HepG2 (cell line): ENCODE results near the gene GZF1. TPM values are rescaled to one million over a fixed set of nuclear protein-coding genes. Genes with fewer than 3 reads are reported as not detected.

Experiments
- ATF1 ChIP-seq: IDR thresholded peaks from 2 replicates; pipeline ENCODE4 v1.6.1; 2016; ENCODE audit warnings: mild to moderate bottlenecking, control low read depth
- GLMP ChIP-seq: sonication (generic); formaldehyde crosslinking; IDR thresholded peaks from 2 replicates; pipeline ENCODE4 v1.9.0; 2021; ENCODE audit warnings: missing genetic modification reagents, mild to moderate bottlenecking, borderline replicate concordance
- RORA ChIP-seq: sonication (generic); formaldehyde crosslinking; IDR thresholded peaks from 2 replicates; pipeline ENCODE4 v1.5.0; 2020; ENCODE audit warnings: mild to moderate bottlenecking, missing genetic modification reagents, moderate library complexity
- TCF12 ChIP-seq, 2 experiments: fragments of 450-650 bp in 1 of 2; sonication (generic) in 1 of 2; formaldehyde crosslinking in 1 of 2; IDR thresholded peaks; 2 replicates each; pipeline versions ENCODE4 v1.6.1 to v1.8.0; 2017 to 2022; ENCODE audit warnings: antibody characterized with exemption in 1 of 2, mild to moderate bottlenecking in 1 of 2, missing genetic modification reagents in 1 of 2, moderate library complexity in 1 of 2
- TOE1 ChIP-seq: sonication (generic); formaldehyde crosslinking; IDR thresholded peaks from 2 replicates; pipeline ENCODE4 v1.4.0; 2020; ENCODE audit warnings: mild to moderate bottlenecking, missing genetic modification reagents
- ZFP36L2 ChIP-seq: sonication (generic); formaldehyde crosslinking; IDR thresholded peaks from 2 replicates; pipeline ENCODE4 v1.4.0; 2020; ENCODE audit warnings: missing genetic modification reagents
- ZFY ChIP-seq: sonication (generic); formaldehyde crosslinking; IDR thresholded peaks from 2 replicates; pipeline ENCODE4 v1.4.0; 2020; ENCODE audit warnings: missing genetic modification reagents
- ZNF614 ChIP-seq: IDR thresholded peaks from 2 replicates; pipeline ENCODE4 v1.6.1; 2018; ENCODE audit warnings: missing biosample characterization, missing genetic modification reagents, inconsistent platforms, borderline replicate concordance
- polyA plus RNA-seq, 8 experiments: library from polyadenylated mRNA; depleted of rRNA in 3 of 8; stranded (reverse) in 7 of 8; unstranded in 1 of 8; fragments of >200 nt; fragmentation: Illumina TruSeq in 4 of 8; extraction: Trizol in 4 of 8; gene quantifications; 2 replicates each; pipeline versions ENCODE4 v1.2.1 to v1.2.3, GENCODE V29; 2011 to 2016; ENCODE audit warnings: low read depth in 4 of 8, missing spikeins in 1 of 8, mixed read lengths in 1 of 8; ENCODE audit not compliant: insufficient read depth in 1 of 8
- total RNA-seq, 5 experiments: library from RNA; depleted of rRNA; stranded (reverse); fragments of >200 nt; fragmentation: Illumina TruSeq; extraction: Trizol; gene quantifications; 2 replicates each; pipeline ENCODE4 v1.2.3, GENCODE V29; 2016; ENCODE audit warnings: low read depth in 1 of 5
- TF ChIP-seq, protein P1 (sequence below), 2 experiments: fragments of 450-650 bp in 1 of 2; sonication (generic) in 1 of 2; formaldehyde crosslinking in 1 of 2; IDR thresholded peaks; 2 replicates each; pipeline versions ENCODE4 v1.6.1 to v1.8.0; 2016 to 2022; ENCODE audit warnings: antibody characterized with exemption in 1 of 2, mild to moderate bottlenecking in 1 of 2, missing genetic modification reagents in 1 of 2
- TF ChIP-seq, protein P2 (sequence below): fragments of 450-650 bp; IDR thresholded peaks from 2 replicates; pipeline ENCODE4 v1.6.1; 2016
- TF ChIP-seq, protein P3 (sequence below): IDR thresholded peaks from 2 replicates; pipeline ENCODE4 v1.6.1; 2016; ENCODE audit warnings: missing compliant biosample characterization, missing genetic modification reagents, borderline replicate concordance
- TF ChIP-seq, protein P4 (sequence below): sonication (generic); formaldehyde crosslinking; IDR thresholded peaks from 2 replicates; pipeline ENCODE4 v1.4.0; 2020; ENCODE audit warnings: mild to moderate bottlenecking, missing genetic modification reagents

Gene GZF1
- total and polyA plus RNA-seq, 2 of the 13 experiments (the other 11 are each of a cell fraction or from before 2014, with no cell fraction given) = 16.9 to 26.0 TPM

DNA sequence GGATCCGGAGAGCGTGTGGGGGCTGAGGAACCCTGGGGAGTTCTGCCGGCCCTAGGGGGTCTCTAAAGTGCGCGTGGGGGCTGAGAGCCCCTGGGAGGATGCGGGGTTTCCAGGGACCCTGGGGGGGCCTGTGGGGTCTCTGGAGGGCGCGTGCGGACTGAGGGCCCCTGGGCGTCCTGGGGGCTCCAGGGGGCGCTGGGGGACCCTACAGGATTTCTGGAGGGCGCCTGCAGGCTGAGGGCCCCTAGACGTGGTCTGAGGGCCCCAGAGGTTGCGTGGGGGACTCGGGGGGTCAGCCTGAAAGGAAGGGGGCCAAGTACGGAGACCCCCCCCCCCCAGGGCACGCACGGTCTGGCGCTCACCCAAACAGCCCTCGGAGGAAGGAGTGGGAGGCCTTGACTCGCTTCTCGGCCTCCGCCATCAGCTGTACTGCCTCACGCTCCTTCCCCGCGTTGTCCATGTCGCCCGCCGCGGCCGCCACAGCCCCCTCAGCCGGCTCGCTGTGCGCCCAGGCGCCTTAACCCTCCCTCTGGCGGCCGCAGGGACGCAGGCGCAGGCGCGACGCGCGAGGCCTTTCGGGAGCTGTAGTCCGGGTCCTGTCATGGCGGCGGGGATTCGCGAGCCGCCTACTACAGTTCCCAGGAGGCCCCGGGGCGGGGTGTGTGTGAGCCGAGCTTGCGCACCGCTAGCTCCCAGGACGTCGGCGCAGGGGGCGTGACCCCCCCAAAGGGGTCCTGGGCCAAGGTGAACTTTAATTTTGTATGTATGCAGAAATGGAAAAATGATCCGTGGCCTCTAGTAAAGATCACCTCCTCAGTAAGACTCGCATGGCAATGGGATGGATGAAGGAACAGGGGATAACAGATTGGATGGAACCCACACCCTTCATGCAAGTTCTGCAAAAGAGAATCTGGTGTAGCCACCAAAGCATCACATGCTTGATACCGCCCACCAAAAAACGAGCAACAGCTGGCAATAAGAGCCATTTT lies 59.3 kb downstream of the GZF1 start, which contains the start of gene NAPB (continued):
- TF ChIP-seq TCF12 (IDR thresholded peaks at IDR 0.05) = no peak
- TF ChIP-seq TCF12 (CRISPR knock-in tag; IDR thresholded peaks at IDR 0.05) = peak; percentile 79; the same call in 1 of the 2 replicates
- peak; percentile 64 for TF ChIP-seq ATF1 (CRISPR knock-in tag)
- no peak for TF ChIP-seq RORA (CRISPR knock-in tag)
- TF ChIP-seq, protein P1, sequence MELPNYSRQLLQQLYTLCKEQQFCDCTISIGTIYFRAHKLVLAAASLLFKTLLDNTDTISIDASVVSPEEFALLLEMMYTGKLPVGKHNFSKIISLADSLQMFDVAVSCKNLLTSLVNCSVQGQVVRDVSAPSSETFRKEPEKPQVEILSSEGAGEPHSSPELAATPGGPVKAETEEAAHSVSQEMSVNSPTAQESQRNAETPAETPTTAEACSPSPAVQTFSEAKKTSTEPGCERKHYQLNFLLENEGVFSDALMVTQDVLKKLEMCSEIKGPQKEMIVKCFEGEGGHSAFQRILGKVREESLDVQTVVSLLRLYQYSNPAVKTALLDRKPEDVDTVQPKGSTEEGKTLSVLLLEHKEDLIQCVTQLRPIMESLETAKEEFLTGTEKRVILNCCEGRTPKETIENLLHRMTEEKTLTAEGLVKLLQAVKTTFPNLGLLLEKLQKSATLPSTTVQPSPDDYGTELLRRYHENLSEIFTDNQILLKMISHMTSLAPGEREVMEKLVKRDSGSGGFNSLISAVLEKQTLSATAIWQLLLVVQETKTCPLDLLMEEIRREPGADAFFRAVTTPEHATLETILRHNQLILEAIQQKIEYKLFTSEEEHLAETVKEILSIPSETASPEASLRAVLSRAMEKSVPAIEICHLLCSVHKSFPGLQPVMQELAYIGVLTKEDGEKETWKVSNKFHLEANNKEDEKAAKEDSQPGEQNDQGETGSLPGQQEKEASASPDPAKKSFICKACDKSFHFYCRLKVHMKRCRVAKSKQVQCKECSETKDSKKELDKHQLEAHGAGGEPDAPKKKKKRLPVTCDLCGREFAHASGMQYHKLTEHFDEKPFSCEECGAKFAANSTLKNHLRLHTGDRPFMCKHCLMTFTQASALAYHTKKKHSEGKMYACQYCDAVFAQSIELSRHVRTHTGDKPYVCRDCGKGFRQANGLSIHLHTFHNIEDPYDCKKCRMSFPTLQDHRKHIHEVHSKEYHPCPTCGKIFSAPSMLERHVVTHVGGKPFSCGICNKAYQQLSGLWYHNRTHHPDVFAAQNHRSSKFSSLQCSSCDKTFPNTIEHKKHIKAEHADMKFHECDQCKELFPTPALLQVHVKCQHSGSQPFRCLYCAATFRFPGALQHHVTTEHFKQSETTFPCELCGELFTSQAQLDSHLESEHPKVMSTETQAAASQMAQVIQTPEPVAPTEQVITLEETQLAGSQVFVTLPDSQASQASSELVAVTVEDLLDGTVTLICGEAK (IDR thresholded peaks at IDR 0.05) = no peak
- TF ChIP-seq, protein P1 (CRISPR knock-in tag; IDR thresholded peaks at IDR 0.05) = peak; percentile 52; the same call in 1 of the 2 replicates
- TF ChIP-seq ZNF614 (CRISPR knock-in tag) = peak; percentile 82; the same call in 1 of the 2 replicates
- TF ChIP-seq, protein P2, sequence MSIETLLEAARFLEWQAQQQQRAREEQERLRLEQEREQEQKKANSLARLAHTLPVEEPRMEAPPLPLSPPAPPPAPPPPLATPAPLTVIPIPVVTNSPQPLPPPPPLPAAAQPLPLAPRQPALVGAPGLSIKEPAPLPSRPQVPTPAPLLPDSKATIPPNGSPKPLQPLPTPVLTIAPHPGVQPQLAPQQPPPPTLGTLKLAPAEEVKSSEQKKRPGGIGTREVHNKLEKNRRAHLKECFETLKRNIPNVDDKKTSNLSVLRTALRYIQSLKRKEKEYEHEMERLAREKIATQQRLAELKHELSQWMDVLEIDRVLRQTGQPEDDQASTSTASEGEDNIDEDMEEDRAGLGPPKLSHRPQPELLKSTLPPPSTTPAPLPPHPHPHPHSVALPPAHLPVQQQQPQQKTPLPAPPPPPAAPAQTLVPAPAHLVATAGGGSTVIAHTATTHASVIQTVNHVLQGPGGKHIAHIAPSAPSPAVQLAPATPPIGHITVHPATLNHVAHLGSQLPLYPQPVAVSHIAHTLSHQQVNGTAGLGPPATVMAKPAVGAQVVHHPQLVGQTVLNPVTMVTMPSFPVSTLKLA = no peak
- peak; percentile 94 for TF ChIP-seq ZFY (CRISPR knock-in tag)
- TF ChIP-seq TOE1 = peak; percentile 66; the same call in 1 of the 2 replicates
- TF ChIP-seq, protein P3, sequence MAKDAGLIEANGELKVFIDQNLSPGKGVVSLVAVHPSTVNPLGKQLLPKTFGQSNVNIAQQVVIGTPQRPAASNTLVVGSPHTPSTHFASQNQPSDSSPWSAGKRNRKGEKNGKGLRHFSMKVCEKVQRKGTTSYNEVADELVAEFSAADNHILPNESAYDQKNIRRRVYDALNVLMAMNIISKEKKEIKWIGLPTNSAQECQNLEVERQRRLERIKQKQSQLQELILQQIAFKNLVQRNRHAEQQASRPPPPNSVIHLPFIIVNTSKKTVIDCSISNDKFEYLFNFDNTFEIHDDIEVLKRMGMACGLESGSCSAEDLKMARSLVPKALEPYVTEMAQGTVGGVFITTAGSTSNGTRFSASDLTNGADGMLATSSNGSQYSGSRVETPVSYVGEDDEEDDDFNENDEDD (CRISPR knock-in tag) = peak; percentile 78; the same call in 1 of the 2 replicates
- TF ChIP-seq, protein P4, sequence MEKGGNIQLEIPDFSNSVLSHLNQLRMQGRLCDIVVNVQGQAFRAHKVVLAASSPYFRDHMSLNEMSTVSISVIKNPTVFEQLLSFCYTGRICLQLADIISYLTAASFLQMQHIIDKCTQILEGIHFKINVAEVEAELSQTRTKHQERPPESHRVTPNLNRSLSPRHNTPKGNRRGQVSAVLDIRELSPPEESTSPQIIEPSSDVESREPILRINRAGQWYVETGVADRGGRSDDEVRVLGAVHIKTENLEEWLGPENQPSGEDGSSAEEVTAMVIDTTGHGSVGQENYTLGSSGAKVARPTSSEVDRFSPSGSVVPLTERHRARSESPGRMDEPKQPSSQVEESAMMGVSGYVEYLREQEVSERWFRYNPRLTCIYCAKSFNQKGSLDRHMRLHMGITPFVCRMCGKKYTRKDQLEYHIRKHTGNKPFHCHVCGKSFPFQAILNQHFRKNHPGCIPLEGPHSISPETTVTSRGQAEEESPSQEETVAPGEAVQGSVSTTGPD (CRISPR knock-in tag) = no peak
- no peak for TF ChIP-seq ZFP36L2
- TF ChIP-seq GLMP = no peak
